Measurements from ENCODE around the gene RPTOR.
A peak's percentile ranks its signal among the peaks of the same experiment; 100 is the strongest.

RPTOR gene

DNA sequence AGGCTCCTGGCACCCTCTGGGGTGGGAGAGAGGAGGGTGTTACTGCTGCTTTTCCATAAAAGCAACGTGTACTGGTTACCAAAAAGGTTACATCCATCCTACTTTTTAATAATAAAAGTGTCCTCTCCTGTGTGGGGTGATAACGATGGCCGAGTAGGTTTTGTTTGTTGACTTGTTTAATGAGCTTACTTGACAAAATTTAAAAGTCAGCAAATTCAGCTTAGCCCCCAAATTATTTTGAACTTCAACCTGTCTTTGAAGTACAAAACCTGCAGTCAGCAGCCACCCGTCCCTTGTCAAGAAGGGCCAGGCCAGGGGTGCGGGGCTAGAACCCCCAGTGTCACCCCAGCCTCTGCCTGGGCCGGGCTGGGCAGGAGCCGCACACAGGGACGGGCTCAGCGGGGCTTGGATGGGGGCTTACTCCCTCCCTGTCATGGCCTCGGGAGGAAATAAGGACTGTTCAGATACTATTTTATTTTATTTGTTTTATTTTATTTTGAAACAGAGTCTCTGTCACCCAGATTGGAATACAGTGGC lies 343.1 kb downstream of the RPTOR start:
- H3K4me3 ChIP-seq (ENCODE audit: low read depth, low read length), result no peak overlapping the region
- no peak for DNase-seq (ENCODE audit: low read depth)
- TF ChIP-seq, protein P1, sequence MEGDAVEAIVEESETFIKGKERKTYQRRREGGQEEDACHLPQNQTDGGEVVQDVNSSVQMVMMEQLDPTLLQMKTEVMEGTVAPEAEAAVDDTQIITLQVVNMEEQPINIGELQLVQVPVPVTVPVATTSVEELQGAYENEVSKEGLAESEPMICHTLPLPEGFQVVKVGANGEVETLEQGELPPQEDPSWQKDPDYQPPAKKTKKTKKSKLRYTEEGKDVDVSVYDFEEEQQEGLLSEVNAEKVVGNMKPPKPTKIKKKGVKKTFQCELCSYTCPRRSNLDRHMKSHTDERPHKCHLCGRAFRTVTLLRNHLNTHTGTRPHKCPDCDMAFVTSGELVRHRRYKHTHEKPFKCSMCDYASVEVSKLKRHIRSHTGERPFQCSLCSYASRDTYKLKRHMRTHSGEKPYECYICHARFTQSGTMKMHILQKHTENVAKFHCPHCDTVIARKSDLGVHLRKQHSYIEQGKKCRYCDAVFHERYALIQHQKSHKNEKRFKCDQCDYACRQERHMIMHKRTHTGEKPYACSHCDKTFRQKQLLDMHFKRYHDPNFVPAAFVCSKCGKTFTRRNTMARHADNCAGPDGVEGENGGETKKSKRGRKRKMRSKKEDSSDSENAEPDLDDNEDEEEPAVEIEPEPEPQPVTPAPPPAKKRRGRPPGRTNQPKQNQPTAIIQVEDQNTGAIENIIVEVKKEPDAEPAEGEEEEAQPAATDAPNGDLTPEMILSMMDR (IDR thresholded peaks at IDR 0.05; ENCODE audit: low read depth, low read length, missing control alignments), result no peak

DNA sequence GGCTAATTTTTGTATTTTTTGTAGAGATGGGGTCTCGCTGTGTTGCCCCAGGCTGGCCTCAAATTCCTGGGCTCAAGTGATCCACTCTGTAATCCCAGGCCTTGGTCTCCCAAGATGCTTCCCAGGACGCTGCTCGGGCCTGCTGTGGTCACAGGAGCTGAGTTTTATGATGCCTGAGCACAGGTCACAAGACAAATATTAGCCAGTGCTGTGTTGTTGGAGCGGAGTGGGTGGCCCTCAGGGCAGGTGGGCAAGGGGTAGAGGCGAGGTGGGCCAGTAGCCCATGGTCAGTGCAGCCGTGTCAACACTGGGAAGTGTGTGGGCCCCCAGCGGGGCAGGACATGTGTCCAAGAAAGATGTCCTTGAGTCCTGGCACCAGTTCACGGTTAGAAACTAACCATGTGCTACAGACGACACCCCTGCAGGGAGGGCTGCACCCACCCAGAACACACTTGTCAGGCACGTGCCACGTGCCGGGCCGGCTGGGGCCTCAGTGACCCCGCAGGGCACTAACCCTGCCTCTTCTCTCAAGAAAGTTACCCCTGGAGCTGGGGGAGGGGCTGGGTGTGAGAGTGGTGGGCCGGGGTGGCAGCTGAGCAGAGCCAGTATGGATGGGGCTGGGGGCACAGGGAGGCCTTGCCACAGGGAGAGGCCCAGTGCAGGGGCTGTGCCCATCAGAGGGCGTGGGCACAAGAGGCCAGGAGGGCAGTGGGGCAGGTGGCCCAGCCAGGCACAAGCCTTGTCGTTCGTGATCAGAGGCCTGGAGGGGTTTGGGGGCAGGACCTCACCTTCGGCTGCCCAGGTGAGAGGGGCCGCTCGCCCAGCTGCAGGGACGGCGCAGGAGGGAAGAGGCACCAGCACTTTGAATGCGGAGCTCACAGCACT lies 343.9 kb downstream of the RPTOR start:
- no peak for DNase-seq (ENCODE audit: low read depth)
- H3K4me3 ChIP-seq (ENCODE audit: low read depth, low read length), result no peak overlapping the region
- TF ChIP-seq, protein P1 (IDR thresholded peaks at IDR 0.05; ENCODE audit: low read depth, low read length, missing control alignments), result no peak

DNA sequence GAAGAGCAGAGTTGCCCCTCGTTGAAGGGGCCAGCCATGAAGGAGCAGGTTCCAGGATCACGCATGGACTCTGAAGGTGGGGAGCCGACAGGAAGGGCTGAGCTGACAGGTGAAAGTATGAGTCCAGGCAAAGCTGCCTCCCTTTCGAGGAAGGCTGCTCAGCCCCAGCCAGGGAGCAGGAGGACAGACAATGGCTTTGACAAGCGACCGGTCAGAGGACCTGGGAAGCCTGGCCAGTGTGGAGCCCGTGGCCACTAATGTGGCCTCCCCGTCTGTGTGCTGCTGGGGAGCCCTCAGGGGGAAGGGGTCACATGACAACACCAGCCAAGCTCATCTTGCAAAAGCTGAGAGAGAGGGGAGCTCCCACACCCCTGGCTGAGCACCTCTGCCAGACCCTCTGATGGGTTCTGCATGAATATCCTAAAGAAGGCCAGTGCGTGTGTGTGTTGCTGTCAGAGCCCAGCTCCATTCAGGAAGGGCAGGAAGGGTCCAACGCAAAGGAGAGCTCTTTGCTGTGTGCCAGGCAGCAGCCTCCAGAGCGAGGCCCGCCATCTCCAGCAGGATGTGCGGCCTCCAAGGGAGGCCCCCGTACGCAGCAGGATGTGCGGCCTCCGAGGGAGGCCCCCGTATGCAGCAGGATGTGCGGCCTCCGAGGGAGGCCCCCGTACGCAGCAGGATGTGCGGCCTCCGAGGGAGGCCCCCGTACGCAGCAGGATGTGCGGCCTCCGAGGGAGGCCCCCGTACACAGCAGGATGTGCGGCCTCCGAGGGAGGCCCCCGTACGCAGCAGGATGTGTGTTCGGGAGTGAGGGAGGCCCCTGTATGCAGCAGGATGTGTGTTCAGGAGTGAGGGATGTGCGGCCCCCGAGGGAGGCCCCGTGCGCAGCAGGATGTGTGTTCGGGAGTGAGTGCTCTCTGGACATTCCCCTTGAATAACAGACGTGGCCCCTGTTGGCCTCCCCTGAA lies 344.9 kb downstream of the RPTOR start:
- TF ChIP-seq, protein P1 (IDR thresholded peaks at IDR 0.05; ENCODE audit: low read depth, low read length, missing control alignments), result no peak
- no peak for DNase-seq (ENCODE audit: low read depth)
- H3K4me3 ChIP-seq (ENCODE audit: low read depth, low read length), result no peak overlapping the region

DNA sequence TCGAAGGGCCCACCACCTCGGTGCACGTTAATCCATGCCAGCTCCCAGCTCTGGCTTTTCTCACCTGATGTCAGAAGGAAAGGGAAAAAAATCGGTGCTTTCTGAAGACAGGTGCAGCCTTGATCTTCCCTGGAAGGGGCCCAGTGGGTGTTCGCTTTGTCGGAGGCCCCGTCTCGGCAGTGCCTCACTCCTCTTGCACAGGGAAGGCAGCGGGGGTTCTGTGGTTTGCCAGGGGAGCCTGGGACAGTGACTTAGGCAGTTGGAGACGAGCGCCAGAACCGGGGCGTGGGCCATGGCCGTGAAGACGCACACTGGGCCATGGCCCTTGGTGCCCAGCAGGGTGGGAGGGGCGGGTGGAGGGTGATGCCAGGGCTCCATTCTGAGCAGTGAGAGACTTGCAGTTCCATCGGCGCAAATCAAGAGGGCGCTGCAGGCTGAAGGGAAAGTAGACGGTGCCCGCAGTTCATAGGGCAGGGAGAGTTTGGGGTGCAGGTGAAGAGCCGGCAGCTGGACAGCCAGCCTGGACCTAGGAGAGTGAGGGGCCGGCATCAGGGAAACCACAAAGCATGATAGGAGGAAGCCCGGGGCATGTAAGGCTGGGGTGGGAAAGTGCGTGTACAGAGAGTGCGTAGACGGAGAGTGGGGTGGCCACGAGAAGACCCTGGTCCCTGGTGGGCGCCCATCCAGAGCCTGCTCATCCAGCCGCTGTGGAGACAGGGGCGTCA lies 345.7 kb downstream of the RPTOR start:
- no peak for DNase-seq (ENCODE audit: low read depth)

DNA sequence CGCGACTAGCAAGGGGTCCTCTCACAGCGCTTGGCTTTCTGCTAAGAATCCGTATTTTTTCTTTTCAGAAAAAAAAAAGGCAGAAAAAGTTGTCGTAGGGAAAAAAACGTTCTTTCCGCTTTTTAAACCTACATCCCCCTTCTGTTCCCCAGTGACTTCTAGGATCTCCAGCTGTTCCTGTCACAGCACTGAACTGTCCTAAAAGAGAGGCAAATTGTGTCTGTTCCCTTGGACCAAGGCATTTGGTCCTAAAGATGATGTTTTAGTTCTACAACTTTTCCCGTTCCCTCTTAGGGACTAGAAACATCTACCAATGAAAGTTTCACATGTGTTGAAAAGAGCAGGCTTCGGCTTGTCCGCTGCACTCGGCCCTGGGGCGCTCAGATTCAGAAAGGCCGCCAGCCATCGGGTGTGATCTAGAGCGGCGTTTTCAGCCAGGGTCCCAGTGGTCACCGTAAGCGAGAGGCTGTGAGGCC lies 346.3 kb downstream of the RPTOR start:
- no peak for DNase-seq (ENCODE audit: low read depth)
- TF ChIP-seq, protein P1 (IDR thresholded peaks at IDR 0.05; ENCODE audit: low read depth, low read length, missing control alignments), result no peak
- H3K4me3 ChIP-seq (ENCODE audit: low read depth, low read length), result peak overlapping the region; percentile 13

More for the DNA sequence above, 345.7 kb downstream of the RPTOR start:
- TF ChIP-seq, protein P1 (IDR thresholded peaks at IDR 0.05; ENCODE audit: low read depth, low read length, missing control alignments), result no peak
- H3K4me3 ChIP-seq (ENCODE audit: low read depth, low read length), result no peak overlapping the region; the same call in 1 of the 2 replicates

DNA sequence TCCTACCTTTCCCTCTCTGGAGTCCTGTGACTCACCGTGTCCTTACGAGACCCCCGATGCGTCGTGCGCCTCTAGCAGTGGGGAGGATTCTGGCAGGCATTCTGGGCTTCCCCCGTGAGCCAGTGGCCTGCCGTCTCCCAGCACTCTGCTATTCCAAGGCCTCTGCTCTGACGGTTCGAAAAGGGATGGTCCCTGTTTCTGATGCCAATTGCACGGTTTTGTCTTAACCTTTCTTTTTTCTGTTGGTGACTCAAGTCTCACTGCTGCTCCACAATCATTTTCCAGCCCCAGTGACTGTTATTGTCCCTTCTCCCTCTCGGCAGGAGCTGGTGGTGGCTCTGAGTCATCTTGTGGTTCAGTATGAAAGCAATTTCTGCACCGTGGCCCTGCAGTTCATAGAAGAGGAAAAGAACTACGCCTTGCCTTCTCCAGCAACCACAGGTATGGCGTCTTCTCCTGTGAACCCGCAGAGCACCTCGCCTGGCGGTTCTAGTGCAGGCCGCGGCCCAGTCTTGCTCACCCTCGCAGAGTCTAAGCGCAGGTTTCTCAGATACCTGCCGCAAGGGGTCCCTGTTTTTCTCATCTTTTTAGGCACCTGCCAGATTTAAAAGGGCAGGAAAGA lies 346.9 kb downstream of the RPTOR start:
- TF ChIP-seq, protein P1 (IDR thresholded peaks at IDR 0.05; ENCODE audit: low read depth, low read length, missing control alignments), result peak; percentile 36
- peak overlapping the region; percentile 13 for H3K4me3 ChIP-seq (ENCODE audit: low read depth, low read length)
- DNase-seq (ENCODE audit: low read depth), result peak; percentile 82

Measured in GM12864 (cell line).